HepG2 (cell line): ENCODE data around the gene CIB2. TPM values are rescaled to one million over a fixed set of nuclear protein-coding genes. Genes with fewer than 3 reads are reported as not detected.

ENCODE experiments used
- ATAC-seq: fragments of 200-7000 bp; cut with Tn5 transposase; 3 replicates; pipeline ENCODE4 v1.9.1; 2020; ENCODE audit warnings: mild to moderate bottlenecking, moderate library complexity
- BruUV-seq: library from RNA; stranded (reverse); fragments of 400-500 nt; replicated peaks from 2 replicates; lab custom pipeline; 2021; lab: Mats Ljungman, UMichigan
- CTCF ChIA-PET: fragments of 300-600 bp; formaldehyde crosslinking; extraction: SDS; loops from one replicate; lab custom pipeline; 2021; ENCODE audit warnings: low total read pairs, inconsistent platforms, low intra/inter-chr PET ratio; lab: Yijun Ruan, JAX
- POLR2A ChIA-PET: fragments of 350-600 bp; sonication (Branson Sonifier 250); formaldehyde crosslinking; loops from one replicate; lab custom pipeline; 2020; ENCODE audit warnings: antibody characterized with exemption, inconsistent platforms; lab: Yijun Ruan, JAX
- DNase-seq: peaks from one replicate; pipeline ENCODE4 v3.0.0-alpha.2; 2015; ENCODE audit warnings: low spot score
- FAIRE-seq: peaks from 3 replicates; lab custom pipeline; 2011; peaks lifted over from hg19 to GRCh38; lab: Jason Lieb, UNC
- H2AFZ ChIP-seq: one replicate; pipeline ENCODE4 v1.6.1; 2011; ENCODE audit warnings: low read length, inconsistent platforms
- H3K27ac ChIP-seq: fragments of 300-600 bp; 3 replicates; pipeline ENCODE4 v1.8.0; 2011; ENCODE audit warnings: mixed run types, mild to moderate bottlenecking, mixed read lengths, low read length, inconsistent platforms; ENCODE audit not compliant: insufficient read depth; ENCODE audit errors: extremely low read length
- H3K27me3 ChIP-seq, 2 experiments: fragments of 200-600 bp in 1 of 2; 2 replicates in 1 of 2; 3 replicates in 1 of 2; pipeline versions ENCODE4 v1.6.0 to v1.8.0; 2011; ENCODE audit warnings: low read length in 2 of 2, mild to moderate bottlenecking in 2 of 2, moderate library complexity in 2 of 2, inconsistent platforms in 1 of 2; ENCODE audit not compliant: insufficient read depth in 2 of 2, control insufficient read depth in 1 of 2
- H3K36me3 ChIP-seq, 2 experiments: fragments of 200-600 bp in 1 of 2; replicated peaks in 1 of 2; 2 replicates in 1 of 2; 3 replicates in 1 of 2; pipeline versions ENCODE4 v1.5.1 to v1.8.0; 2011; ENCODE audit warnings: low read length in 2 of 2, inconsistent platforms in 1 of 2; ENCODE audit not compliant: insufficient read depth in 2 of 2, control insufficient read depth in 1 of 2
- H3K4me1 ChIP-seq: 2 replicates; pipeline ENCODE4 v1.5.1; 2012; ENCODE audit warnings: low read length, inconsistent platforms; ENCODE audit not compliant: insufficient read depth
- H3K4me2 ChIP-seq: 2 replicates; pipeline ENCODE4 v1.6.0; 2011; ENCODE audit warnings: low read depth, low read length, inconsistent platforms
- H3K4me3 ChIP-seq, 3 experiments: fragments of 200-600 bp in 1 of 3; sonication (generic), shearing (Covaris generic) in 1 of 3; replicated peaks in 1 of 3; 2 replicates each; pipeline ENCODE4 v1.5.1; 2011 to 2016; ENCODE audit warnings: low read length in 3 of 3, inconsistent platforms in 2 of 3, low read depth in 2 of 3, mild to moderate bottlenecking in 2 of 3, control low read depth in 1 of 3, mixed read lengths in 1 of 3; ENCODE audit not compliant: insufficient read depth in 1 of 3
- H3K79me2 ChIP-seq: one replicate; pipeline ENCODE4 v1.6.1; 2011; ENCODE audit warnings: low read length, inconsistent platforms; ENCODE audit not compliant: insufficient read depth
- H3K9ac ChIP-seq: 2 replicates; pipeline ENCODE4 v1.6.0; 2011; ENCODE audit warnings: mild to moderate bottlenecking, low read depth, low read length, inconsistent platforms; ENCODE audit not compliant: insufficient read depth
- H3K9me3 ChIP-seq: 2 replicates; pipeline ENCODE4 v1.5.1; 2012; ENCODE audit warnings: mild to moderate bottlenecking, low read length
- H4K20me1 ChIP-seq: 2 replicates; pipeline ENCODE4 v1.6.0; 2011; ENCODE audit warnings: inconsistent platforms, mild to moderate bottlenecking, low read length, moderate library complexity; ENCODE audit not compliant: insufficient read depth
- DMTF1 ChIP-seq: sonication (generic); formaldehyde crosslinking; IDR thresholded peaks from 2 replicates; pipeline ENCODE4 v1.4.0; 2020; ENCODE audit warnings: mild to moderate bottlenecking, missing genetic modification reagents
- ZBTB21 ChIP-seq: sonication (generic); formaldehyde crosslinking; IDR thresholded peaks from 2 replicates; pipeline ENCODE4 v1.4.0; 2020; ENCODE audit warnings: missing genetic modification reagents
- ZNF629 ChIP-seq: sonication (generic); formaldehyde crosslinking; conservative IDR thresholded peaks from 2 replicates; pipeline ENCODE4 v1.5.0; 2020; ENCODE audit warnings: missing genetic modification reagents
- ZNF768 ChIP-seq: sonication (generic); formaldehyde crosslinking; IDR thresholded peaks from 2 replicates; pipeline ENCODE4 v1.4.0; 2020; ENCODE audit warnings: missing genetic modification reagents
- WGBS: methylation state at CpG from one replicate; pipeline ENCODE4 v1.1.6; 2017; ENCODE audit warnings: low lambda C conversion rate; 5-methylcytosine and 5-hydroxymethylcytosine counted together
- in situ Hi-C: cut with HindIII; loops from 2 replicates; pipeline ENCODE4 v1.10.0; 2017; ENCODE audit warnings: low pct_unique_long_range_greater_than_20kb; ENCODE audit not compliant: extremely low pct_ligation_motif_present
- intact Hi-C: fragments of 100-400 bp; cut with micrococcal nuclease; formaldehyde crosslinking; loops from one replicate; pipeline ENCODE4 v1.10.0; 2022; ENCODE audit not compliant: unreplicated experiment
- polyA plus RNA-seq, 8 experiments: library from polyadenylated mRNA; depleted of rRNA in 3 of 8; stranded (reverse) in 7 of 8; unstranded in 1 of 8; fragments of >200 nt; fragmentation: Illumina TruSeq in 4 of 8; extraction: Trizol in 4 of 8; gene quantifications; 2 replicates each; pipeline versions ENCODE4 v1.2.1 to v1.2.3, GENCODE V29; 2011 to 2016; ENCODE audit warnings: low read depth in 4 of 8, missing spikeins in 1 of 8, mixed read lengths in 1 of 8; ENCODE audit not compliant: insufficient read depth in 1 of 8
- total RNA-seq, 5 experiments: library from RNA; depleted of rRNA; stranded (reverse); fragments of >200 nt; fragmentation: Illumina TruSeq; extraction: Trizol; gene quantifications; 2 replicates each; pipeline ENCODE4 v1.2.3, GENCODE V29; 2016; ENCODE audit warnings: low read depth in 1 of 5
- TF ChIP-seq, protein P1 (sequence below): sonication (generic); formaldehyde crosslinking; IDR thresholded peaks from 2 replicates; pipeline ENCODE4 v1.5.1; 2020; ENCODE audit warnings: mild to moderate bottlenecking, missing genetic modification reagents, moderate library complexity

The CIB2 gene
- total and polyA plus RNA-seq, 2 of the 13 experiments (the other 11 are each of a cell fraction or from before 2014, with no cell fraction given): 1.4 to 1.5 TPM

- TF ChIP-seq DMTF1 (CRISPR knock-in tag) (no peak), ZNF629 (CRISPR knock-in tag) (no peak)
These were observed 48.1 kb downstream of the CIB2 start (continued) for GRCh38 chr15:78083186-78083585.

DNA sequence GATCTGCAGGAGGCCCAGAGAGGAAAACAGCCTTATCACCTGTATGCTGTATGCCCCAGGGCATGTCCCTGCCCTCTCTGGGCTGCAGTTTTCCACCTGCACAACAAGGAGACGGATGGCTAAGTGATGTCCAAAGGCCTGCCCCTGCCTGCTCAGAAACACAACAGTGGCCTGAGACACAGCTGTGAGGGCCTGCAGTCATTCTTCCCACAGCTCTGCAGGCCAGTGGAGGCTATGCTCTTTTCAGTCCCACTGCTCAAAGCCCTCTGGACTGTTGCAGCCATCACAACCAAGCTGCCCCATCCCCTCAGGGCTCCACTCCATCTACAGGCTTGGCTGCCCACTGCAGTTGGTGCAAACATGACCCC is 48.5 kb downstream of the CIB2 start:
- H3K4me3 ChIP-seq: peak overlapping the region in 1 of 3 experiments; percentile 4; a peak in 1 of 6 replicates
- ATAC-seq: peak; percentile 69

More for the DNA sequence above, 48.5 kb downstream of the CIB2 start:
- H3K4me2 ChIP-seq: peak overlapping the region; percentile 49
- BruUV-seq: no TSS peak
- H3K27ac ChIP-seq: no peak overlapping the region
- H3K4me1 ChIP-seq: peaks cover 62% of the 10 kb centered on the region
- no CpG with 5 or more reads among the region's 1 CpG for WGBS
- H3K36me3 ChIP-seq: no peaks in the 10 kb centered on the region
- H3K79me2 ChIP-seq: no peaks in the 10 kb centered on the region
- in situ Hi-C loops (no loop called here), intact Hi-C loops (no loop called here)
- no peak overlapping the region for H3K9ac ChIP-seq
- ChIA-PET CTCF (no interaction called here), POLR2A (no interaction called here)
- TF ChIP-seq, protein P1, sequence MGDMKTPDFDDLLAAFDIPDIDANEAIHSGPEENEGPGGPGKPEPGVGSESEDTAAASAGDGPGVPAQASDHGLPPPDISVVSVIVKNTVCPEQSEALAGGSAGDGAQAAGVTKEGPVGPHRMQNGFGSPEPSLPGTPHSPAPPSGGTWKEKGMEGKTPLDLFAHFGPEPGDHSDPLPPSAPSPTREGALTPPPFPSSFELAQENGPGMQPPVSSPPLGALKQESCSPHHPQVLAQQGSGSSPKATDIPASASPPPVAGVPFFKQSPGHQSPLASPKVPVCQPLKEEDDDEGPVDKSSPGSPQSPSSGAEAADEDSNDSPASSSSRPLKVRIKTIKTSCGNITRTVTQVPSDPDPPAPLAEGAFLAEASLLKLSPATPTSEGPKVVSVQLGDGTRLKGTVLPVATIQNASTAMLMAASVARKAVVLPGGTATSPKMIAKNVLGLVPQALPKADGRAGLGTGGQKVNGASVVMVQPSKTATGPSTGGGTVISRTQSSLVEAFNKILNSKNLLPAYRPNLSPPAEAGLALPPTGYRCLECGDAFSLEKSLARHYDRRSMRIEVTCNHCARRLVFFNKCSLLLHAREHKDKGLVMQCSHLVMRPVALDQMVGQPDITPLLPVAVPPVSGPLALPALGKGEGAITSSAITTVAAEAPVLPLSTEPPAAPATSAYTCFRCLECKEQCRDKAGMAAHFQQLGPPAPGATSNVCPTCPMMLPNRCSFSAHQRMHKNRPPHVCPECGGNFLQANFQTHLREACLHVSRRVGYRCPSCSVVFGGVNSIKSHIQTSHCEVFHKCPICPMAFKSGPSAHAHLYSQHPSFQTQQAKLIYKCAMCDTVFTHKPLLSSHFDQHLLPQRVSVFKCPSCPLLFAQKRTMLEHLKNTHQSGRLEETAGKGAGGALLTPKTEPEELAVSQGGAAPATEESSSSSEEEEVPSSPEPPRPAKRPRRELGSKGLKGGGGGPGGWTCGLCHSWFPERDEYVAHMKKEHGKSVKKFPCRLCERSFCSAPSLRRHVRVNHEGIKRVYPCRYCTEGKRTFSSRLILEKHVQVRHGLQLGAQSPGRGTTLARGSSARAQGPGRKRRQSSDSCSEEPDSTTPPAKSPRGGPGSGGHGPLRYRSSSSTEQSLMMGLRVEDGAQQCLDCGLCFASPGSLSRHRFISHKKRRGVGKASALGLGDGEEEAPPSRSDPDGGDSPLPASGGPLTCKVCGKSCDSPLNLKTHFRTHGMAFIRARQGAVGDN (CRISPR knock-in tag): peak; percentile 29; the same call in 1 of the 2 replicates
- TF ChIP-seq ZBTB21 (no peak), ZNF768 (peak; percentile 94)
- FAIRE-seq: no peak
- H3K27me3 ChIP-seq: no peaks in the 10 kb centered on the region; a peak in 1 of 5 replicates
- H4K20me1 ChIP-seq: no peaks in the 10 kb centered on the region
- H2AFZ ChIP-seq: no peak overlapping the region
- H3K9me3 ChIP-seq: no peaks in the 10 kb centered on the region
- DNase-seq: no peak
